Measurements from ENCODE around the gene RBM38.
"Not testable (repeated sequence)": the region's sequence is repeated elsewhere in the genome, so short reads cannot be mapped to it uniquely, and the experiment has no call there.

RBM38 gene

GRCh38 chr20:57404419-57405072, 13.3 kb downstream of the RBM38 start:
- DNase-seq, result no peak

DNA sequence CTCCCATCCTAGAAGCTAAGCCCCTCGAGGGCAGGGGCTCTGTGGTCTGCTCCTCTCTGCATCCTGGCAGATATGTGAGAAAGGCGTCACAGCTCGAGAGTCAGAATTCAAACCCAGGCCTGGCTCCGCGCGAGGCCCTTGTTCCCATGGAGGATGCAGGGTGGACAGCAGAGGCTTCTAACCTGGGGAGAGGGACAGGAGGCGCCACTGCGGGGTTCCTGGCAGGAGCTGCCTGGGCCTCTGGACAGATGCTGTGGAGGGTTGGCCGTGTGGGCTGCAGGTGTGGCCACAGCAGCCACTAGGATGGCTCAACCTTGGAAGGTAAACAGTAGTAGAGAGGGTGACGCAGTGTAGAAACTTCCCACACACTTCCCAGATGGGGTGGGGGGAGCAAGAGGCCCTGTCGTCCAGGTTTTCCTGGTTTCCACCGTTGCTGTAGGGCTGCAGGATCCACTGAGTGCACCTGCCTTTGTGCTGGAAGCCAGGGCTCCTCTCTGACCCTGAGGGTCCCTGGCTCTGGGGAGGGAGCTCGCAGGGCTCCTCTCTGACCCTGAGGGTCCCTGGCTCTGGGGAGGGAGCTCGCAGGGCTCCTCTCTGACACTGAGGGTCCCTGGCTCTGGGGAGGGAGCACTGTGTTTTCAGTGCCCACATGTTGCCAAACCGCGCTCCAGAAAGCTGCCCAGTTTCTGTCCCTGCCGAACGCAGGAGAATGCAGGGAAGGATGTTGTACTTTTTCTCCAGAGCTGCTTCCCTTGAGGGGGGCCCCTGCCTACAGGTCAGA, 14.2 kb downstream of the RBM38 start:
- no peak for DNase-seq

- DNase-seq, result no peak
These were observed 16.4 kb downstream of the RBM38 start for GRCh38 chr20:57407541-57407956.

DNA sequence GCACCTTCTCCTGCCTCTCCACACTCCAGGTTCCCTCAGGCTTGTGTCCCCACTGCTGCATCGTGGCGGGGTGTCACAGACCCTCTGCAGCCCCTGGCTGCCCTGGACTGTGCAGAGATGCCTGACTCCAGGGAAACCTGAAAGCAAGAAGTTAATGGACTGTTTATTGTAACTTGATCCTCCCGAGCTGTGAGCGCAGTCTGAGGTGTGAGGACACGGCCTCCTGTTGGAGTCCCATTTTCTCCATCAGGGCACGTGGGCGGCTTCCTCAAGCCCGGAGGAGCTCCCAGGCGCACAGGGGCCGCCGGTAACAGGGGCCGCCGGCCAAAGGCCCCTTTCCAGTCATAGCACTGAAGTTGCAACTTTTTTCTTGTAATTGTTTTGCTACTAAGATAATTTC, 16.9 kb downstream of the RBM38 start:
- DNase-seq, result no peak

DNA sequence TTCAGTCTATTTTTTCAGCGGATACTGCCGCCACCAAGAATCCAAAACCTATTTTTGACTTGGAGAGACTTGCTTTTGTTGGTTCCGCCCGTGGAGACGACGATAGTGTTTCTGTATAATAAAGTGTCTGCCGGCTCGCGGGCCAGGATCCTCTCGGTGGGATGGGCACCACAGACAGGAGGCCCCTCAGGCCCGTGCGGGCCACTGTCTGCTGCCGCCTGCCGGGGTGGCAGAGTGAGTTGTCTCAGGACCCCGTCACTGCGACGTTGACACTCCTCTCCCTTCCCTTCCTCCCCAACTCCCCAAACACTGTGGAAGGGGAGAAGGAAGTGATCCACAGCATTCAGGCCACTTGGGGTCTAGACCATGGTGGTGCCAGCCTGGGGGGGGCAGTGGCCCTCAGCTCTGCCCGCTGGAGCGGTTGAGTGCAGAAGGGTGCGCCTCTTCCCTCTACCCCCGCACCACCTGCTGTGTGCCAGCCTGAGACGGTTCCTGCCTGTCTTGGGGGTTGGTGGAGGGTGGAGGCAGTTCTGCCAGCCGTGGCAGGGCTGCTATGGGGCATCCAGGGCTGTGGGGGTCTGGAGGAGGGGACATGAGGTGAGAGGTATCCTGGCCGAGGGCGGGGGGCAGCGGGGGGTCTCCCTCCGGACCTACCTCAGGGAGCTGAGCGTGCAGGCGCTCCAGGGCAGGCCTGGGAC, 17.5 kb downstream of the RBM38 start:
- DNase-seq, result no peak

DNA sequence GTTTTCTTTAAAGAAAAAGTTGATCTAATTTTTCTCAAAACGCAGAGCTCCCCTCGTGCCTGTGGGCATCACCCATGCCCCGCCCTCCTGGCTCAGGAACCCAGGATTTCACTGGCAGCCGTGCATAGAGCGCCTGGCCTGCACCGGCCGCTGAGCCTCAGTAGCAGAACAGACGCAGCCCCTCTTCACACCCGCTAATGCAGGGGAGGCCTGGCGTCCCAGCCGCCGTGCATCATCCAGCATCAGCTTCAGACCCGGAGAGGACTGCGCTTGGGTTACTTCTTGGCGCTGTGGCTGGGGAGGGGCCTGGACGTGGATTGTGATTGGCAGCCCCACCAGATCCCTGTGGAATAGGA, 18.1 kb downstream of the RBM38 start:
- DNase-seq, result no peak

DNA sequence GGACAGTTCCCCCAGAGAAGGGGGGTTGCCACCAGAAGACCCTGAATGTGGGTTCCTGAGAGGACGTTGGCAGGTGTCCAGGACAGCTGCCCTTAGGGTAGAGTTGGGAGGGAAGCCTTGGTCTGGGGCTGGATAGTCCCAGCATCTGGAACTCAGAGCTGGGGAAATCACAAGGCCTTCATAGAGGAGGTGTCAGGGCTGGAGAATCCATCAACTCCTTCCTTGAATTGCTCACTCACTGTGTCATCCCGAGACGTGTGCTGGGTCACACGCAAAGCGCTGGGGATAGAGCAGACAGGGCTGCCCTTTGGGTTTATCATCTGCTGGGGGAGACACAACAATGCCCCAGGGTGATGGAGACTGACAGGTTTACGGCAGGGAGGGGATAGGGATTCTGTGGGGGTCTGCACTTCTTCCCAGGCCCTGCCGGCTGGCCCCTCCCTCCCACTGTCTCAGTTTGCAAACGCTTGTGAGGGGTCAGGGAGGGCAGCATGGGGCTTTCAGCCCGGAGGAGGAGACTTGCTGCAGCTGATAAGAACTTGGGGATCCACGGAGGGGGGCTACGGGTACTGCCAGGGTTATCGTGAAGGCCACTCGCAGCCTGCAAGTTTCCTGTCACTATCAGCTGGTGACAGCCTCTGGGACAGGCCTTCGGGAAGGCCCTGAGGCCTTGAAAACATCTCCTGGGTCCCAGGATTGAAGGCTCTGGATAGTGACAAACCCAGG, 18.6 kb downstream of the RBM38 start:
- DNase-seq, result no peak

DNA sequence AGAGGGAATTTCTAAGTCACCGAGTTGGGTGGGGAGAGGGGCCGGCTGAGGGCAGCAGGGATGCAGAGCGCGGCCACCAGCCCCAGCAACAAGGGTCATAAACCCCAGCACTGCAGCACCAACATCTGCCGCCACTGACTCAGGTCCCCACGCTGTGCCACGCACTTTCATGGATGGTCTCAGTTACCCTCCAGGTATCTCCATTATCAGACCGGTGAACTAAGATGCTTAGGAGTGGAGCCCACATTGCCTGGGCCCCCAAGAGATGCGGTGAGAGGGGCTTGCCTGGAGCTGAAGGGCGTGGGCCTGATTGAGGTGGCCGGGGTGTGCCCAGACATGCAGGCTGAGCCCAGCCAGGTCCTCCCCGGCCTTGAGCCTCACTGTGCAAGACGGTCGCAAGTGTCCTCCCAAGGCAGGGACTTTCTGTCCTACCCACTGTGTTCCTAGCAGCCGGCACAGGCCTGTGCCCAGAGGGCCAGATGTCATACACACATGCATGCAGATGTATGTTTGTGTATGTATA, 19.3 kb downstream of the RBM38 start:
- DNase-seq, result no peak

- no peak for DNase-seq
These were observed 19.7 kb downstream of the RBM38 start for GRCh38 chr20:57410924-57411323.

DNA sequence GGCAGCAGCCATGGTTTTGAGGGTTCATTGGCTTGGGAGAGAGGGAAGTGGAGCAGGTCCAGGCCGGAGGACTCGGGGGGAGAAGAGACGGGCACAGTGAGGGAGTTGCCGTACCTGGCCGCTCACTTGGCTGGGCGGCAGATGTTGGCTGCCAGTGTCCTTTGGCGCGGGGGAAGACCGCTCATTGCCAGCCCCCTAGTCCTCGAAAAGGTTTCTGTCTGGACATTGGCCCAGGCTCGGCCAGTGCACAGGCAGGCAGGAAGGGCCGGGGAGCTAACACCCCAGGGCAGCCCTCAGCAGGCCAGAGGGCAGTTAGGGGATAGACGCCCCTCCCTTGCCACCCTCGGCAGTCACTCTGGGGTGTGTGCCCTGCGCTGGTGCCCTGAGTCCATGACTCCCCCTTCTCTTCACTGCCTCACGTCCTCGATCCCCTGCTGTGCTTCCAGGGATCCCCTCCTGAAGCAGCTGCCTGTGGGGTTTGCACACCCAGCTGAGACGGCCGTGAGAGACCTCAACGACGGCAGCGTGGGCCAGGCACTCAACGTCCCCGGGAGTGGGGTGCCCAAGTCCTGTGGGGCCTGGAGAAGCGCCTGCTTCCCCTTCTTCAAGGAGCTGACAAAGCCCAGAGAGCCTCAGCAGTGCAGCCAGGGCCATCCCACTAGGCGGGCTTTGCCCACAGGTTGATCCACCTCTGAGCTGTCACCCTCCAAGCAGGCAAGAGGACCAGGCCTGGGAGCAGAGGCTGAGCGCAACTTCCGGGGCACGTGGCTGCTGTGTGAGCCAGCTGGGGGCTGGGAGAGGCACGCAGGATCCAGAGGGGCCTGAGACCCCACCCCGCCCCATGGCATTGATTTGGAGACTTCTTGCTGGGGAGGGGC, 20.4 kb downstream of the RBM38 start:
- no peak for DNase-seq

DNA sequence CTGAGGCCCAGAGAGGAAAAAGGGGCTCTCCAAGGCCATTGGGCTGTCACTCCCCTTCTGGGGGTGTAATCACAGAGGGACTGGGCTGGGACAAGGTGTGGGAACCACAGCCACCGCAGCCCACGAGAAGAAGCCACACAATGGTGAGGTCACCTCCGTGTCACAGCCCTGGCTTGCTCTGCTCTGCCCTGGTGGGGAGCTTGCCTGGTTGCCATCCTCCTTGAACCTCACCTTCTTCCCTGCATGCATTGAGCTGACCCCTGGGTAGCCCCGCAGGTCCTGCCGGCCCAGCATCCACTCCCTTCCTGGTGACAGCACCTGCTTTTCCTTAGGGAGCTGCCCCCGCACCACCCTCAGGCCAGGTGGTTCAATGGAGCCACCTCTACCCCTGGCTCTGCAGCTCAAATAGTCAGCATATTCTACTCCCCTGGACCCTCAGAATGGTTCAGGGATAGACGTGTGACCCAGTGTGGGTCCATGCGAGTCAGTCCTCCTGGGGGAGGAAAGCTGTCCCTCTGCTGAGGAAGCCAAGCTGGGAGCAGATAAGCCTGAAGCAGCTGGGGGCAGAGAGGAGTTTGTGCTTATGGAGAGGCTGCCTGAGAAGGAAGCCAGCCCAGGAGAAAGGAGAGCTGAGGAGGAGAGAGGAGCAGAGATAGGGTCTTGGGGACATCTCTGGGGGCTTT, 21.3 kb downstream of the RBM38 start:
- DNase-seq, result no peak

DNA sequence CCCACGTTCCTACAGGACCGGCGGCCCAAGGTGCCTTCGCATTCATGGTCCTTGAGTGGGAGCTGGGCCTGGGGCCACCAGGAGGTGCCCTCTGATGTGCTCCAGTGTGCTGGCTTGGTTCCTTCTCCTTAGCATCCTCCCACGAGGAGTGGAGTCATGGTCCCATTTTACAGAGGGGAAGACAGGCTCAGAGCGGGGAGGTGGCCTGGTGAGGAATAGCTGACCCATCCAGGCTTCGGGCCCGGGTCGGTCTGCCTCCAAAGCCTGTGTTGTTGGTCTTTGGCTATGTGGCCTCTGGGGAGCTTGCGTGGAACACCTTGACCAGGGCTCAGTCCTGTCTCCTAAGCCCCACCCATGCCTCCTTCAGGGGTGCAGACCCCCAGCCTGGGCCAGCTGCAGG, 22.8 kb downstream of the RBM38 start:
- no peak for DNase-seq

DNA sequence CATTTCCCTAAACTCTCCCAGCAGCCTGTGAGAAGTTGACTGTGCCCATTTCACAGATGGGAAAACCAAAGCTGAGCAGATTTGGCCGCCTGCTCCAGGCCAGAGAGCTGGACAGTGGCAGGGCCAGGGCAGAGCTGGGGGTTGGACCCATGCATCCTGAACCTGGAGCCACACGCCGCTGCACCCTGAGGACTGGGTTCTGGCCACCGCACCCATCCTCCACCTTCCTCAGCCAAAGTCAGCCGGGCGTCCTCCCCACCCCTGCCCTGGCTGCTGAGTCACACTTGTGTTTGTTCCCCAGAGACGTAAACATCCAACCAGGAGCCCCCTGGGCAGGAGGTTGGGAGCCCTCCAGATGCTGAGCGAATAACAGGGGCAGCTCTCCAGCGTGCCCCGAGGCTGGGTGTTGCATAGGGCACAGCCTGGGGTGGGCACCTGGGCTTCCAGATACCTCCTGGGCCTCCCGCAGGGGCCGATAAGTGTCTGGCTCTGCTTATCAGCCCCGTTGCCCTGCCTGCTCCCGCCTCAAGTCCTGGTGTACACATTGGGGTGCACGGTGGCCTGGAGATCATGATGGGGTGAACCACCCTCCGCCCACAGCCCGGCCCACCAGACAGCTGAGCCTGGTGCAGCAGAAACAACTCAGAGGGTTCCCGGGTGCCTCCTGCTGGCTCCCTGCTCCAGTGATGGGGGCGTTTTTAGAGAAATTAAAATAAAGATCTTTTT, 23.8 kb downstream of the RBM38 start:
- no peak for DNase-seq

- DNase-seq, result no peak
These were observed 24.6 kb downstream of the RBM38 start for GRCh38 chr20:57415771-57416170.

DNA sequence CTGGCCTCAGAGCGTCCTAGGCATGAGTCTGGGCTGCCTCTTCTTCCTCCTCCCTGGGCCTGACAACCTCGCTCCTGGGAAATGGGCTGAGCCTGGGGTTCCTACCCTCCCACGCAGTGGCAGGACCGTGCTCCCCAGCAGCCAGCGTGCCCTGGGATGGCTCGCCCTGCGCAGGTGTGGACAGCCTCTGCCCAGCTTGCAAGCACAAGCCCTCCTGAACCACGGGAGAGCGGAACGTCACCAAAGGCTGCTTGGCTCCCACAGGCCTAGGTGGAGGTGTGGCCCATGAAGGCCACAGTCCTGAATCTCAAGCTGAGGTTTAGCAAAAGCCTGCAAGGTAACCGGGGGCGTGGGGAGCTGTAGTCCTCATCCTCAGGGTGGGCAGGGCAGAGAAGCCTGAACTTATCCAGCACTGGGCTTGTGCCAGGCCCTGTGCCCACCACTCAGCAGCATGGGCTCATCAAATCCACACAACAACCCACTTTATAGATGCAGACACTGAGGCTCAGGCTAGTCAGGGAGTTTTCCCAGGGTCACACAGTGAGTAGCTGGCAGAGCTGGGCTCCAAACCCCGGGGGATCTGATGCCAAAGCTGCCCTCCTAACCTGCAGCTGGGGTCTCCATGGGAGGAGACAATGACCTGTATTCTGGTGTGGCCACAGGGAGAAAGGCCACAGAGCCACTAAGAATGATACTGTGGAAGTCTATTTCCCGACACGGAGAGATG, 25.3 kb downstream of the RBM38 start:
- no peak for DNase-seq

GRCh38 chr20:57417051-57417689, 26.0 kb downstream of the RBM38 start:
- DNase-seq, result no peak

GRCh38 chr20:57417830-57418780, 26.9 kb downstream of the RBM38 start:
- no peak for DNase-seq

GRCh38 chr20:57419479-57419878, 28.3 kb downstream of the RBM38 start:
- not testable (repeated sequence) for DNase-seq

Measured in activated CD8-positive, alpha-beta memory T cell treated with anti-CD3 and anti-CD28 coated beads for 24 hours (primary cell).